Choroid plexus epithelial cell (primary cell): ENCODE data around the gene CRYBA2.

ENCODE experiments used
- DNase-seq: peaks from one replicate; pipeline ENCODE4 v3.0.0-alpha.2; 2010; ENCODE audit warnings: low read depth
- H3K4me3 ChIP-seq: 2 replicates; pipeline ENCODE4 v1.5.1; 2011; ENCODE audit warnings: low read depth, mild to moderate bottlenecking, control low read depth, low read length, moderate library complexity
- CTCF ChIP-seq: conservative IDR thresholded peaks from 2 replicates; pipeline ENCODE4 v1.5.1; 2011; ENCODE audit warnings: low read depth, mild to moderate bottlenecking, control low read depth, inconsistent platforms, low read length, moderate library complexity

The CRYBA2 gene

GRCh38 chr2:218993345-218994315 is at the start of gene CRYBA2:
Gene CRYBA2, minus strand, starts transcription at chr2:218993422. Its CDS starts 246 bp downstream, at chr2:218993176.
- peak within 1 kb of the TSS; percentile 25 for H3K4me3 ChIP-seq
- no peak for TF ChIP-seq CTCF
- peak; percentile 6 for DNase-seq

- H3K4me3 ChIP-seq, result no peak overlapping the region
- DNase-seq, result no peak
- no peak for TF ChIP-seq CTCF
Observed at GRCh38 chr2:219042750-219043149, 49.5 kb upstream of the CRYBA2 start.

- no peak for TF ChIP-seq CTCF
- H3K4me3 ChIP-seq, result no peak overlapping the region
- no peak for DNase-seq
Observed at GRCh38 chr2:219042157-219042556, 48.9 kb upstream of the CRYBA2 start.

GRCh38 chr2:219041252-219041651 is 48.0 kb upstream of the CRYBA2 start, which contains the start of gene CFAP65:
Gene CFAP65, minus strand, starts transcription at chr2:219041516. Its CDS starts 2,468 bp downstream, at chr2:219039048.
- peak within 1 kb of the TSS; percentile 60 for H3K4me3 ChIP-seq
- peak; percentile 71 for DNase-seq
- no peak for TF ChIP-seq CTCF

- DNase-seq, result no peak
- TF ChIP-seq CTCF, result no peak
- H3K4me3 ChIP-seq, result no peak overlapping the region
Observed at GRCh38 chr2:219038600-219038999, 45.4 kb upstream of the CRYBA2 start.

- no peak for TF ChIP-seq CTCF
- no peak overlapping the region for H3K4me3 ChIP-seq
- DNase-seq, result no peak
Observed at GRCh38 chr2:219037783-219038499, 44.7 kb upstream of the CRYBA2 start.
